ENCODE measurements around the gene THSD7A. TPM values are rescaled to one million over a fixed set of nuclear protein-coding genes. Genes with fewer than 3 reads are reported as not detected.

Gene THSD7A
- total and polyA plus RNA-seq, 11 donors: 0.11 to 5.2 (median 1.1) TPM

DNA sequence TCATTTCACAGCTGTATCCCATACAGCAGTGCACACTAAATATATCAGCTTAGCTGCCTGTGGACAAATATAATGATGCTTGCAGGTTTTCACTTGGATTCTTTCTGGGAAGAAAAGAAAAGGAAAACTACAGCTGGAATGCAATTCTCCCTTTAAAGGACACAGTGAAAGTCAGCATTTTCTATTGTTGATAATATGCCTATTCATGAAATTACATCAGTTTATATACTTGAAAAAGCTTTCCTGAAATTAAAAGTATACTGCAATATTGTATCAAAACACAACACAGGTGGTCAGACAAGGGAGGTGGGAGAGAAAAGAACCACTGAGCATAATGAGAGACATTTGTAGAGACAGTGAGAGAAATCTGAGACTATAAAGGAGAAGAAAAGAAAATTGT is 20.3 kb downstream of the THSD7A start:
- no peak for TF ChIP-seq POLR2A (IDR thresholded peaks at IDR 0.05)
- TF ChIP-seq, protein P1, sequence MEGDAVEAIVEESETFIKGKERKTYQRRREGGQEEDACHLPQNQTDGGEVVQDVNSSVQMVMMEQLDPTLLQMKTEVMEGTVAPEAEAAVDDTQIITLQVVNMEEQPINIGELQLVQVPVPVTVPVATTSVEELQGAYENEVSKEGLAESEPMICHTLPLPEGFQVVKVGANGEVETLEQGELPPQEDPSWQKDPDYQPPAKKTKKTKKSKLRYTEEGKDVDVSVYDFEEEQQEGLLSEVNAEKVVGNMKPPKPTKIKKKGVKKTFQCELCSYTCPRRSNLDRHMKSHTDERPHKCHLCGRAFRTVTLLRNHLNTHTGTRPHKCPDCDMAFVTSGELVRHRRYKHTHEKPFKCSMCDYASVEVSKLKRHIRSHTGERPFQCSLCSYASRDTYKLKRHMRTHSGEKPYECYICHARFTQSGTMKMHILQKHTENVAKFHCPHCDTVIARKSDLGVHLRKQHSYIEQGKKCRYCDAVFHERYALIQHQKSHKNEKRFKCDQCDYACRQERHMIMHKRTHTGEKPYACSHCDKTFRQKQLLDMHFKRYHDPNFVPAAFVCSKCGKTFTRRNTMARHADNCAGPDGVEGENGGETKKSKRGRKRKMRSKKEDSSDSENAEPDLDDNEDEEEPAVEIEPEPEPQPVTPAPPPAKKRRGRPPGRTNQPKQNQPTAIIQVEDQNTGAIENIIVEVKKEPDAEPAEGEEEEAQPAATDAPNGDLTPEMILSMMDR (IDR thresholded peaks at IDR 0.05): no peak
- no peak overlapping the region for H3K4me3 ChIP-seq
- no peaks in the 10 kb centered on the region for H3K9me3 ChIP-seq
- no peaks in the 10 kb centered on the region for H3K27me3 ChIP-seq
- H3K36me3 ChIP-seq: no peaks in the 10 kb centered on the region
- DNase-seq (no peak), ATAC-seq (no peak)
- H3K27ac ChIP-seq: no peak overlapping the region
- intact Hi-C loops (cut with DNase I): no loop called here
- H3K4me1 ChIP-seq: no peaks in the 10 kb centered on the region

GRCh38 chr7:11810043-11810625 is 21.9 kb downstream of the THSD7A start:
- WGBS, 4 donors: 75 to 84% (median 79%) methylated on average over 4 of the region's 4 CpGs
- H3K9me3 ChIP-seq: no peaks in the 10 kb centered on the region
- DNase-seq (no peak), ATAC-seq (no peak)
- H3K27me3 ChIP-seq: no peaks in the 10 kb centered on the region
- no peaks in the 10 kb centered on the region for H3K4me1 ChIP-seq
- TF ChIP-seq, protein P1 (IDR thresholded peaks at IDR 0.05): no peak
- no peak for TF ChIP-seq POLR2A (IDR thresholded peaks at IDR 0.05)
- no peaks in the 10 kb centered on the region for H3K36me3 ChIP-seq
- H3K27ac ChIP-seq: no peak overlapping the region
- no peak overlapping the region for H3K4me3 ChIP-seq
- intact Hi-C loops (cut with DNase I): no loop called here

GRCh38 chr7:11807000-11807399 is 25.0 kb downstream of the THSD7A start:
- TF ChIP-seq, protein P1 (IDR thresholded peaks at IDR 0.05): no peak
- no peak for TF ChIP-seq POLR2A (IDR thresholded peaks at IDR 0.05)
- Histone ChIP-seq H3K4me3 (no peak overlapping the region), H3K27ac (no peak overlapping the region), H3K9me3 (no peaks in the 10 kb centered on the region), H3K27me3 (no peaks in the 10 kb centered on the region), H3K36me3 (no peaks in the 10 kb centered on the region), H3K4me1 (no peaks in the 10 kb centered on the region)
- DNase-seq: no peak
- ATAC-seq: no peak
- 74 to 79% (median 76%) methylated on average over 2 of the region's 2 CpGs for WGBS, 4 donors
- intact Hi-C loops (cut with DNase I): no loop called here

- intact Hi-C loops (cut with DNase I): no loop called here
- no peak for DNase-seq
- Histone ChIP-seq H3K36me3 (no peaks in the 10 kb centered on the region), H3K27me3 (no peaks in the 10 kb centered on the region), H3K4me3 (no peak overlapping the region), H3K27ac (no peak overlapping the region), H3K9me3 (no peaks in the 10 kb centered on the region), H3K4me1 (no peaks in the 10 kb centered on the region)
- WGBS, 4 donors: 93 to 98% (median 97%) methylated on average over 4 of the region's 4 CpGs
- no peak for ATAC-seq
- TF ChIP-seq, protein P1 (IDR thresholded peaks at IDR 0.05): no peak
- TF ChIP-seq POLR2A (IDR thresholded peaks at IDR 0.05): no peak
Measured at GRCh38 chr7:11804621-11805020, 27.4 kb downstream of the THSD7A start.

Data from heart left ventricle (tissue), 16 donors.